HG02938 (cell line): Measurements from ENCODE around the gene TBX19.

ENCODE experiments used
- ATAC-seq: cut with Tn5 transposase; IDR thresholded peaks from one replicate; pipeline ENCODE4 v1.9.1; 2021; ENCODE audit warnings: mild to moderate bottlenecking, moderate library complexity; ENCODE audit not compliant: unreplicated experiment

The TBX19 gene

DNA sequence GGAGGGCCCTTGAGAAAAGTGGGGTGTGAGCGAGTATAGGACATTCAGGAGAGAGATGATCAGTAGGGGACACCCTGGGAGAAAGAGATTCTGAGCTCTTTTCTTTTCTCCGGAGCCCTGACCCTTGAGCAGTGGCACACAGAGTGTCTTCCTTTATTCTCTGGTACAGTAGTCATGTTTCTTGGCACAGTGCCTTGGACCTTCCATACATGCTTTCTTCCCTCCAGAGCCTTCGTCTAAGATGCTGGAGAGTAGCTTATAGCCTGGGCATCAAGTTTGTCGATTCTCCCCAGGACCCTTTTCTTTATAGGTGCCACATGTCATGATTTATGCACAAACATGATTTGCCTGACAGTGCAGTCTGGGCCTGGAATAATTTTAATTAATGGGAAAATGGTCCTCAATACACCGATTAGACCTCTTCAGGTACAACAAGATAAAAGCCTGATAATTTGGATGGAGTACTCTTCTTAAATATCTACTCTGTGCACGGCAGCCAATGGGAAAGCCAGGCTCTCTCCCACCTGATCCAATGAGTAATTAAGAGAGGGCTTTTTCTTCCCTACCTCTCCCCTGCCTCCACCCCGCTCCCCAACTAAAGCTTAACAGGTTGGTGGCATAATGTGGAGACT lies at the start of gene TBX19:
Gene TBX19, plus strand, starts transcription at position 582 of the 632 bp plus-strand sequence. CDS start 214 bp downstream, outside the sequence.
- ATAC-seq: no peak

GRCh38 chr1:168234846-168235547 lies 45.7 kb upstream of the TBX19 start:
- ATAC-seq: peak; percentile 79

DNA sequence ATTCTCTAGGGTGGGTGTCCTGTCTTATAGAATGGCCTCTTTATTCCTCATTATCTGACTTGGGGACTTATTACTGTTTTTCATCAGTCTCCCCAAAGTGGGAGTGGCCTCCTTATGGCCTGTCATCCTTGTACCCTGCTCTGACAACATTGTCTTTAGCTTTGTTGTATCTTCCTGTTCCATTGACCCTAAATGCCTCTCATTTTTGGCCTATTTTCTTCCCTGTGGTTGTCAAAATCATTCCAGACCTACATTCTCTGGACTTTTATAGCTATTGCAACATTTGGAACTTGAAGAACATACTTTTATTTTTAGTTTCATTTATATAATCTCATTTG lies 45.2 kb upstream of the TBX19 start:
- peak; percentile 22 for ATAC-seq

DNA sequence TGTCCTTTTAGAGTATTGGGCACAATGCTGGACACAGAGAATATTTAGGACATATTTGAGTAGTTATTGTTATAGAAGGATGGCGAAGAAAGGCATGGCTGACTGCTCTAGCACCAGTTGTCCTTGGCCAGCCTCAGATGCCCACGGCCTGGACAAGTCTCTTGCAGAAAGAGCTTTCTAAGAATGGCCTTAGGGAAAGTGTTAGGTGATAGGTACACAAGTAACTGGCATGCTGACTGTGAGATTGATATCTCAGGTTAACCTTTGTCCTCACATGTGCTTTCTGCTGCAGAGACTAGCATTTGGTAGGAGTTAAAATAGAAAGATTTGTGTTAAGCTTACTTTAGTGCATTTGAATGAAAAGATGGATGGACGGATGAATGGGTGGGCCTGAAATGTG lies 44.7 kb upstream of the TBX19 start:
- ATAC-seq: no peak

DNA sequence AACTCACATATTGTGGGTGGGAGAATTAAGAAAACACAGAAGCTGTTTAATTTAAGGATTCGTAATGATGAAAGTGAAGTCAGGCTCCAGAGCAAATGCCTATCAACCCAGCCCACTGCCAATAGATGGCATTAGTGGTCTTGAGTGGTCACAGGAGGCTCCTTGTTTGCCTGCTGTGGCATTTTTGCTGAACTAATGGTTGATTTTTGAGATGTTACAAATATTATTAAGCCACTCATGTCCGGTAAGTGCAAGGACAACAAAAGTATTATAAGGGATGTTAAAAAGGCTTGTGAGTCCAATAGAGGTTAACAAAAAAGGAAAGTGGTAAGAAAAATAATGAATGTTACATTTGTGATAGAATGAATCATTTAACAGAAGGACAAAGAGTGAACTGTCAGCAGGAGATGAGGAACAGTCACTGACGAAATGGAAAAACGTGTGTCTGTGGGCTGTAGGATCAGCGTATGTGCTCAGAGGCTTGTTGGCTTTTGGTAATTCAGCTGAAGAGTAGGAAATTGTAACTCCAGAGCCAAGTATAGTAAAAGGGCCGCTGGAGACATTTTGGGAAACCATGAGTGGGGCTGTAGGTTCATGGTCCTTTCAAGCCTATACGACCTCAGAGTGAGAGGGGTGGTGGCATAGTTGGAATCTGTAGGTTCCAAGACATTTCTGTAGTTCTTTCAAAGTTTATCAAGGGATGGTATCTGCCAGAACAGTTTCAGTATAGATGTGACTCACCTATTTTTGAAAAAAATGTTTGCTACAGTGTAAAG lies 43.7 kb upstream of the TBX19 start:
- no peak for ATAC-seq

GRCh38 chr1:168243198-168243597 lies 37.5 kb upstream of the TBX19 start:
- no peak for ATAC-seq

DNA sequence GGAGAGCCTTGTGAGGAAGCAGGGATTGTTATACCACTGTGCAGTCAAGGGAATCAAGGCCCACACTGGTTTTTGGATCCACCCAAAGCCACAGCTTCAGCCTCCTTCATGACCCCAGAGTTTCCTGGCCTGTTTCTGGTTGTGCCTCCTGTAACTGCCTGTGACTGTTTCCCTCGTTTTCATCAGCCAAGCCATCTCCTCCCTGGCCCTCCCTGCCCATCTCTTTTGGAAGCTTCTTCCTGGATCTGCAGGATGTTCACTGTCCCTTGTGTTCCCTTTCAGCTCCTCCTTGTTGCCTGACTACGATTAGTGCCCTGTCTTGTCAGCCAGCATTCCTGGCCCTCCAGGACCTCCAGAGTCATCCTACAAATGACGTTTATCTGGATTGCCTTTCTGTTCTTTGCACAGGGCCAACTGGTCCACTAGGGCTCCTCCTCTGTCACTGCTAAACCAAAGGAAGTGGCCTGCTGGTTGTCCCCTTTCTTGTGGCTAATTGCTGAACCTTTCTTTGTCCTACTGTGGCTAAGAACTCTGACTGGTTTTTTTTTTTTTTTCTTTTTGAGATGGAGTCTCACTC lies 37.0 kb upstream of the TBX19 start:
- no peak for ATAC-seq

- ATAC-seq: no peak
Observed at GRCh38 chr1:168245042-168245441, 35.6 kb upstream of the TBX19 start.

DNA sequence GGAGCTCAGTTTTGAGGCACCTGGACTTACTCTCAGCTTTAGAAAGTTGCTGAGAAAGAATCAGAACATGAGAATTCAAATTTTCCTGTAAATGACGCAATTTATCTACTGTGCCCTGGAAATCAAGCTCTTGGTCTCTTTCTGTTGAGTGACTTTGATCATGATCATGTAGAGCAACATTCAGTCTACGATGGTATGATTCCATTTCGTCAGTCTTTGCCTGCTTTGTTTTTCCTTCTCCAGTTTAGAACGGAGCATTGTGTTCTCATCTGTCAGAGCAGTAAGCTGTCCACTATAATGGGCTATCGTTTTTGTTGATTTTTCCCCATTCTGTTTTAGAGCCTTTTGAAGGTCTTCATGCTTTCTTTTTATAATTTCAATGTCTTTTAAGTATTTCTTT lies 34.2 kb upstream of the TBX19 start:
- ATAC-seq: no peak

- ATAC-seq: no peak
Observed at GRCh38 chr1:168252204-168252733, 28.4 kb upstream of the TBX19 start.

- no peak for ATAC-seq
Observed at GRCh38 chr1:168256164-168256563, 24.5 kb upstream of the TBX19 start.

GRCh38 chr1:168257397-168257796 lies 23.3 kb upstream of the TBX19 start:
- no peak for ATAC-seq

- no peak for ATAC-seq
Observed at GRCh38 chr1:168259567-168259966, 21.1 kb upstream of the TBX19 start.

GRCh38 chr1:168260393-168260792 lies 20.3 kb upstream of the TBX19 start:
- ATAC-seq: no peak

- no peak for ATAC-seq
Observed at GRCh38 chr1:168261390-168261789, 19.3 kb upstream of the TBX19 start.

- ATAC-seq: no peak
Observed at GRCh38 chr1:168263130-168263529, 17.5 kb upstream of the TBX19 start.

- no peak for ATAC-seq
Observed at GRCh38 chr1:168264296-168264695, 16.4 kb upstream of the TBX19 start.

GRCh38 chr1:168265596-168265995 lies 15.1 kb upstream of the TBX19 start:
- ATAC-seq: no peak

- ATAC-seq: no peak
Observed at GRCh38 chr1:168266644-168267186, 14.0 kb upstream of the TBX19 start.

DNA sequence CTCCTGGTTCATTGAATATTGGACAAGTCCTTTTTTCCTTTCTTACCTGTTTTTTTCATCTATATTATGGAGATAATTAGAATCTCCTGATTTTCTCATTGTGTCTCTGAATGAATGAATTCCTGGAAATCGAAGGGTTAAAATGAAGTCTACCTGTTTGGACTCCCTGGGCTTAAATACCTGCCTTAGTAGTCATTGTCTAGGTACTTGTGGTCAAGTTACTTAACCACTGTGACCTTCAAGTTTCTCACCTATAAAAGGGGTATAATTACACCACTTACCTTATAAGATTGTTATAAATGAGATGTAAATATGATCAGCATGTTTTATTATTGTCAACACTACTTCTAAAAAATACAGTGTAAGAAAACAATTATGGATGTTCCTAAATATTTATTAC lies 9.0 kb upstream of the TBX19 start:
- no peak for ATAC-seq

DNA sequence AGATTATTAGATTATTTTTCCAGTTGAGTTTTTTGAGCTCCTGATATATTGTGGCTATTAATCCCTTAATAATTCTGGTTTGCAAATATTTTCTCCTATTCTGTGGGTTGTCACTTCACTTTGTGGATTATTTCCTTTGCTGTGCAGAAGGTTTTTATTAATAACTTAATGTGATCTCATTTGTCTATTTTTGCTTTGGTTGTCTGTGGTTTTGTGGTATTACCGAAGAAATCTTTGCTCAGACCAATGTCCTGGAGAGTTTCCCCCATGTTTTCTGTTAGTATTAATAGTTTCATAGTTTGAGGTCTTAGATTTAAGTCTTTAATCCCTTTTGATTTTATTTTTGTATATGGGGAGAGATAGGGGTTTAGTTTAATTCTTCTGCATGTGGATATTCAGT lies 7.1 kb upstream of the TBX19 start:
- ATAC-seq: no peak
